Hematopoietic multipotent progenitor cell treated with erythropoietin and hydrocortisone succinate and interleukin-3 and kit ligand, for 4 days (in vitro differentiated cells): ENCODE measurements around the gene CENPP.
A peak's percentile ranks its signal among the peaks of the same experiment; 100 is the strongest.

Experiments
- DNase-seq: peaks from one replicate; pipeline ENCODE4 v3.0.0-alpha.2; 2015

Gene CENPP

DNA sequence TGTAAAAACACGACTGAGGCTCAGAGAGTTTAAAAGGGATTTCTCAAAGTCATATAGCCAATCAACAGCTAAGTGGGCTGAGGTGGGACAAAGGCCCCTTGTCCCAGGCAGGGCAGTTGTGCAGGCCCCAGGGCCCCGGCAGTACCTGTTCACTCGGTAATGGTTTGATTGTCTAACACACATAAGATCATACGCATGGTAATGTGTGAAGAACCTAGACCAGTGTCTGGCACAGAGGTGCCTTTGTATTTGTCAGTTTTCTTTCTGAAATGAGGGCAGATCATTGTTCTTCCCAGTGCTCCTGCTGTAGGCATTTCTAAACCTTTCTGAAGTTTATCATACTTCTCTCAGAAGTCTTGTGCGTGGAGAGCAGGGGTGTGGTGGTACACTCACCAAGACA lies 277.3 kb downstream of the CENPP start:
- no peak for DNase-seq

- DNase-seq: no peak
Measured at GRCh38 chr9:92603990-92604389, 278.2 kb downstream of the CENPP start.

- peak; percentile 33 for DNase-seq
Measured at GRCh38 chr9:92605224-92605623, 279.5 kb downstream of the CENPP start.

- DNase-seq: peak; percentile 18
Measured at GRCh38 chr9:92607088-92607487, 281.3 kb downstream of the CENPP start.

DNA sequence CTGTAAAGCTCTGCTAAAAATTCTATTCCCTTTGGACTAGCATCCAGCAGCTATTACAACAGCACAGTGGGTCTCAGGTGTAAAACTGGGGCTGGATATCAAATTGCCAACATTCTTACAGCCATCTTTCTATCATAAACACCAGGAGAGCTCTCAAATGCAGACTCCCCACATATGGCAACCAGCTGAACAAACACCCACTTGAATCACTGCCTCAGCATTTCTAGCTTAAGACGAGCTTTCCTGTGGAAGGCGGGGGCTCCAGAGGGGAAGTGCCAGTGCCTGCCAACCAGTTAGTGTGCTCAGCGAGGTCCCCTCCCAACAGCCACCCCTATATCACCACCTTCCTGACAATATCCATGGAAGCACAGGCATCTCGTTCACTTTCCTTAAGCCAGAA lies 282.0 kb downstream of the CENPP start:
- no peak for DNase-seq

DNA sequence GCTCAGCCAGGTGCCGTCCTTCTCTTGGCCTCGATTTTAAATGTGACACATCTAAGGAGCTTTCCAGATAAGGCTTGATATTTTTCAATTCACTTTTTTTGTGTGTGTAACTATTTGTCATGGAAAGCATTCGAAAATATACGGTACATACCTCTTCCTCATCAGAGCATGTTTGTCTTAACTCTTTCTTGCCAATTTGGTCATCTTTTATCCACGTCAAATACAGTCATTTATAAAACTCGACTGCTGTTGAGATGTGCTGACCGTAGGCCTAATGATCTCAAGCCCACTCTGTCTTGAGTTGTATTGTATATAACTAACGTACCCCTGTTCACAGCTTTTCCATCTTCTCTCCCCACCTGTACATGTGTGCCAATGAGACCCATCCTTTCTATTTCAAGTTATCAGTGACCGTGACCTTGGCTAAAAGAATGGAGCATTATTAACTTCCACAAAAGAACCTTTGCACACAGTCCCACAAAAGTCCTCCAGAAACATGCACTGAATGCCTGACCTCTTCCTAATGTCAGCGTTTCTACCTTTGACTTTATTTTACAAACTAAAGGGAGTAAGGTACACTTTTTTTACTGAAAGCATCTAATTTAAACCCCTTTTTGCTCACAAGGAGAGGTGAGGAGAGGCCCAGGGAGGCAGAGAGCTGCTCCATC lies 282.6 kb downstream of the CENPP start:
- DNase-seq: no peak

GRCh38 chr9:92608909-92609445 lies 283.2 kb downstream of the CENPP start:
- DNase-seq: no peak

GRCh38 chr9:92610470-92611420 lies 285.0 kb downstream of the CENPP start:
- DNase-seq: no peak

DNA sequence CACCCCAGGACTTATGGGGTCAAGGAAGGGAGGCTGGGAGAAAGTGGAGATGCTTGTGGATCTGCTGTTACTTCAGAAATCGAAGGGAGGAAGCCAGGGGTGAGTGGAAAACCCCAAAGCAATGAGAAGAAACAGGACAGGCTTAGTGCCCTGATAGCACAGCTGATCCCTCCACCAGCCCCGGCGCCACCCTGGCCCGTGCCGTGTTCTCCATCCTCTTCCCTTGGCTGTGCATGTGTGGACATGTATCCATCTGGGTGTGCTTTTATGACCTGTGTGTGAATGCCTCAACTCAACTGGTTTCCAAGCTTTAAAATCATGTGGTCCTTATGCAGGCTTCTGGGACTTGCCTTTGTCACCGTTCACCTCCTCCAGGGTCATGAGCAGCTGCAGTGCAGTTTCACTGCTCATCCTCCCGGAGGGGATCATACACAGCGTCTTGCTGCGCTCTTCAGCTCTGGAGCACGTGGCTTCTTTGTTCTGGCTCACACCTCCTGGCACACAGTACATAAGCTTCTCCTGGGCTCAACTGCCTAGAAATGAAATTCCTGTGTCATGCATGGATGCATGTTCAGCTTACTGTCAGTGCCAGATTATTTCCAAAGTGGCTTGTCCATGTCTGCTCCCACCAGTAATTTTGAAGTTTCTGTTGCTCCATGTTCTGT lies 286.0 kb downstream of the CENPP start:
- no peak for DNase-seq

DNA sequence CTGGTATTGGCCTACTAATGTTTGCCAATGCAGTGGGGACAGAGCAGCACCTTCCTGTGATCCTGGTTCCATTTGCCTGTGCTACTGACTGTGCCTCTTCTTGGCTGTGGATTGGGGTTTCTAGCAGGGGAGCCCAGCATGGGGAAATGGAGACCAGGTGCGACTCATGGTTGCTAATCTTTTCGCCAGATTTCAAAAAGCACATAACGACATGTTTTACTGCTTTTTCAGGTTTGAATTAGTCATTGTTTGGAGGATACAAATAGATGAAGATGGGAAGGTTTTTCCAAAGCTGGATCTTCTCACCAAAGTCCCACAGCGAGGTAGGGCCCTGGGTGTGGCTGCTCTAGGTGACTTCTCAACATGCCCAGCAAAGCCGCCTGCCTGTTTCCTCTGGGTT lies 286.5 kb downstream of the CENPP start:
- no peak for DNase-seq

DNA sequence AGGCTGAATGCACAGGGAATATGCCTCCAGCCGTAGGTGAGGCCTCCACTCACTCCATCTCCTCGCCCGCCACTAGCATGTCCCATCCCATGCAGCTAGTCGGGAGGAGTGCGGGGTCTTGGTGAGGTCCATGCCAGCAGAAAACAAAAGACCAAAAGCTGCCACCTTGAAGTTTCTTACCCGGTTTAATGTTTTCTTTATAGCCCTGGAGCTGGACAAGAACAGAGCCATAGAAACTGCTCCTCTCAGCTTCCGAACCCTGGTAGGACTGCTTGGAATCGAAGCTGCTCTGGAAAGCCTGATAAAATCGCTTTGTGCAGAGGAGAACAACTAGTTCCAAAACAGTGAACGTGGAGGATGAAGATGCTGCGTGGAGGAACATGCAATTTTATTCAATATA lies 287.1 kb downstream of the CENPP start:
- DNase-seq: no peak

- no peak for DNase-seq
Measured at GRCh38 chr9:92613268-92614122, 287.7 kb downstream of the CENPP start.

DNA sequence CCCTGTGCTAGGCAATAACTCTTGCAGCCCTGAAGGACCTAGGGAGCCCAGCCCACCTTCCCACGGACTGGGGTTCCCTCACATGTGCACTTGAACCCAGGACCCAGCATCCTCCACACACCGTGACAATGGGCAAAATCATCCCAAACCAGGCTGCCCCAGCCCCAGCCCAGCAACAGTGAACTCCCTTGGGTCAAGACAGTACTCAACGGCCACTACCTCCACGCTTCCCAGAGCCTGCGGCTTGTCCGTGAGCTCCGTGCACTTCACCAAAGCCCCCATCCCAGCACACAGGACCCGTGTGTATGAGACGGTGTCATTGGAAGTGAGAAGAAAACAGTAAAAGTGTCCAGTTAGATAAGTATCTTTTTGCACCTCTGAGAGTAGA lies 288.4 kb downstream of the CENPP start:
- DNase-seq: no peak

- no peak for DNase-seq
Measured at GRCh38 chr9:92614763-92615461, 289.2 kb downstream of the CENPP start.

DNA sequence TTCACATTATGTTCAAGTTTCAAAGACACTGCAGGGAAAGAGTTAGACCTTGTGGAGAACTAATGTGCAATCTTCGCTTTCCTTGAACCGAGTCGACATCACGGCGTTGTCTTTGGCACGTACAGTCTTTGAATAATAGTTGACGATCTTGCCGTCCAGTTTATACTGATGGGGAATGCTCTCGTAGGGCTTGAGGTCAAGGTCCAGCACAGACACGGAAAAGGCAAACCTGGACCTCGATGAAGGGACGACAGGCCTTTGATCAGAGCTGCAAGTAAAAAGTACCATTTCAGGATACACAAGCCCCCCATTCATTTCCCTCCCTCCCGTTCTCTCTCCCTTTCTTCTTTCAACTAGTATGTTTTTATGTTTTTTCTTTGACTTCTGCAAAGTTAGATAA lies 290.0 kb downstream of the CENPP start:
- no peak for DNase-seq

DNA sequence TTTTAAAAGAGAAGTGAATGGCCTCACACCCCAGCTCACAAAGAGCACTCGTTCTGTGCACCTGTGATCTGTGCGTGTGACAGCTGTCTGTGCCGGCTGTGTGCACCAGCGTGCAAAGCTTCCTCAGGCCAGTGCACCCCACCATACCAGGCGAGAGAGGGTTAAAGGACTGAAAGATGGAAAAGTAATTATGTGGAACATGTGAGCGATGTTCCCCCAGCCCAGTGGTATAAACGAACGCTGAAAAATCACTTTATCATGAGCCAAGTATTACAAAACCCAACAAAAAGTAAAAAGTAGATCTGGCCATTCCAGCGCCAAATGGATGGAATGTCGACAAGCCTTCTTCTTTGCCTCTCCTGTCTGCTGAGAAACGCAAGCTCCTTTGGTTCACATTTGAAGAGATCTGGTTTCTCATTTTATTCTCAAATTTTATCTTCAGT lies 290.5 kb downstream of the CENPP start:
- no peak for DNase-seq

GRCh38 chr9:92616655-92617111 lies 290.9 kb downstream of the CENPP start:
- DNase-seq: no peak

- DNase-seq: no peak
Measured at GRCh38 chr9:92617195-92617813, 291.6 kb downstream of the CENPP start.

DNA sequence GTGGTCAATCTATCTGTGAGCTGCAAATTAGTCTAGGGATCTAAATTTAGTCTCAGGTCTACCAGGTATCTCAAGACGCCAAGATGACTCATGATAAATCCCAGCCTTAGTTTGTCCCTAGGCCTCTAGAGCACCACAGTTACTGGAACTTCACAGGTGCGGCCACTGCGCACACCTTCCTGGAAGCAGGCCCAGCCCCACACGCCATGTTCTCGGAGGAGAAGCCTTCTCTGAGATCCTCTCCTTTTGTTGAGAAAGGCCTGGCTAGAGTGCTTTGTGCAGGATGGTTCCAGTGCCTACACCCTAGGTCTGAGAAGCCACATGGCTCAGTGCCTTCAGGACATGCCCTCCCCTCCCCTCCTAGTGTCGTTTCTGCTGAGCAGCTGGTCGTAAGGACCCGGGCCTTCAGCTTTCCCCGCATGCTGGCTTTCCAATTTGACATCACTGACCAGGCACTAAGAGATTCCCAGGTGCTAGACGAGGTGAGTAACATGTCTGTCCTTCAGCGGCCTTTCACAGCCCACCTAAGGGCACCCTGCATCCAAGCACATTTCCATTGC lies 292.3 kb downstream of the CENPP start:
- DNase-seq: no peak

GRCh38 chr9:92618633-92619225 lies 293.0 kb downstream of the CENPP start:
- DNase-seq: no peak
